GM18505 (cell line): ENCODE measurements around the gene TRIM6.

Experiments
- ATAC-seq: cut with Tn5 transposase; IDR thresholded peaks from one replicate; pipeline ENCODE4 v1.9.1; 2021; ENCODE audit not compliant: unreplicated experiment
- POLR2A ChIP-seq: IDR thresholded peaks from 4 replicates; pipeline ENCODE4 v1.6.1; 2011; ENCODE audit warnings: borderline replicate concordance; ENCODE audit not compliant: insufficient read depth, insufficient read length; ENCODE audit errors: extremely low read depth

The TRIM6 gene, protein sequence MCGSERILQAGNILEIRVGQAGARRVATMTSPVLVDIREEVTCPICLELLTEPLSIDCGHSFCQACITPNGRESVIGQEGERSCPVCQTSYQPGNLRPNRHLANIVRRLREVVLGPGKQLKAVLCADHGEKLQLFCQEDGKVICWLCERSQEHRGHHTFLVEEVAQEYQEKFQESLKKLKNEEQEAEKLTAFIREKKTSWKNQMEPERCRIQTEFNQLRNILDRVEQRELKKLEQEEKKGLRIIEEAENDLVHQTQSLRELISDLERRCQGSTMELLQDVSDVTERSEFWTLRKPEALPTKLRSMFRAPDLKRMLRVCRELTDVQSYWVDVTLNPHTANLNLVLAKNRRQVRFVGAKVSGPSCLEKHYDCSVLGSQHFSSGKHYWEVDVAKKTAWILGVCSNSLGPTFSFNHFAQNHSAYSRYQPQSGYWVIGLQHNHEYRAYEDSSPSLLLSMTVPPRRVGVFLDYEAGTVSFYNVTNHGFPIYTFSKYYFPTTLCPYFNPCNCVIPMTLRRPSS

DNA sequence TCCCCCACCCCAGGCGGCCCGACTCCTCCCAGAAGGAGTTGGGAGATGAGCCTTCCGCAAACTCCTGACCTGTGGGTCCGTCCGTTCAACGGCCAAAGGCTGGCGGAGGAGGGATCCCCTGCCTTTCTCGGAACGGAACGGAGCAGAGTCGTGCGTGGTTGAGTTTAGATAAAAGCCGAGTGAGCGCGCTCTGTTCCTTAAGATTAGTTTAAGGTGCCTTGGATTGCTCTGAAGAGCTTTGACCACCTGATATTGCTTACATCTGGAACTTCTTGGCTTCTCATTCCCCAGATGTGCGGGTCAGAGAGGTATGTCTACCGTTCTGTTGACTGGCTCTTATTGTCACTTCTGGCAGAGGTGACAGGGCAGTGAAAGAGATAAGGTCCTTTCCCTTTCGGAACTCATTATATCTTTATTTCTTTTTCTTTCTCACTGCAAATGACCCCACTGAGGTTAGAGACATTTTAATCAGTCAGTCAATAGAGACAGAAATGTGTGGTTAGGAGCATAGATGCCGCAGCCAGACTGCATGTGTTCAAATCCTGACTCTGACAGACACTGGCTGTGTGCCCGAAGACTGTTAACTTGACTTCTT lies at the start of gene TRIM6:
TRIM6 (plus strand) TSS at position 31 of the 595 bp plus-strand sequence; CDS start at position 292, 261 bp downstream.
- TF ChIP-seq POLR2A = no peak
- peak; percentile 38 for ATAC-seq

DNA sequence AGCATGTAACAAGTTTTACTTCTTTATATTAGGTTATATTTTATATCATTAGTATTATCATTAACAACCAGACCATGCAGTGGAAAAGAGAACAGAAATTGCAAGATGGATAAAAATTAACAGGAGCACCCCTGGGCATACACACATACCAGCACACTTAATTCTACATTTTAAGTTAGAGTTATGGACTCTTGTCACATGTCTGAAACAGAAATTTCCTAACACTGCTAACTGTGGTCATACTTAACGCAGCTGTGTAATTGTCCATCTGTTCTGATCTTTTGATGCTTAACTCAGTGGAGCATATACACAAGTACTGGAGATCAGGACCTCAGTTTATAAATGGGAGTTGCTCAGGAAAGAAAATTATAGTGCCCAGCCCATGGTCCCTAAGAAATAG lies 48.5 kb upstream of the TRIM6 start:
- ATAC-seq = no peak
- TF ChIP-seq POLR2A = no peak

DNA sequence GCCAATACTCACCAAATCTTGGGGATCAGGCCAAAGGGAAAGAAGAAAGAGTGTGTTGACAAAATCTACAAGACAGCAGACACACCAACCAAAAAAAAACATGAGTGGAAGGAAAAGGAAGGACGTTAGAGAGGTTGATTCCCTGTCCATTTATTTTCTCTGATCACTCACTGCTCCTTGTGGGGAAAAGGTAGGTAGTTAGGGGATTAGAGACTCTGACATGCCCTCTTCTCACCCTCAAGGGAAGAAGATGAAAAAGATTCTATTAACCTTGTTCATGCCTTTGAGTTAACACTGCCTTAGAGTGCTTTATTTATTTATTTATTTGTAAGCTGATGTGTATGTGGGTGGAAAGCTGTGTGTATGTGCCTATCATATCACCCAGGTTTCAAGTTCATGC lies 48.0 kb upstream of the TRIM6 start, which contains the start of gene OR52H1:
OR52H1 (minus strand) TSS at position 101 of the 400 bp plus-strand sequence. CDS start 3,035 bp downstream, outside the sequence.
- ATAC-seq = no peak

DNA sequence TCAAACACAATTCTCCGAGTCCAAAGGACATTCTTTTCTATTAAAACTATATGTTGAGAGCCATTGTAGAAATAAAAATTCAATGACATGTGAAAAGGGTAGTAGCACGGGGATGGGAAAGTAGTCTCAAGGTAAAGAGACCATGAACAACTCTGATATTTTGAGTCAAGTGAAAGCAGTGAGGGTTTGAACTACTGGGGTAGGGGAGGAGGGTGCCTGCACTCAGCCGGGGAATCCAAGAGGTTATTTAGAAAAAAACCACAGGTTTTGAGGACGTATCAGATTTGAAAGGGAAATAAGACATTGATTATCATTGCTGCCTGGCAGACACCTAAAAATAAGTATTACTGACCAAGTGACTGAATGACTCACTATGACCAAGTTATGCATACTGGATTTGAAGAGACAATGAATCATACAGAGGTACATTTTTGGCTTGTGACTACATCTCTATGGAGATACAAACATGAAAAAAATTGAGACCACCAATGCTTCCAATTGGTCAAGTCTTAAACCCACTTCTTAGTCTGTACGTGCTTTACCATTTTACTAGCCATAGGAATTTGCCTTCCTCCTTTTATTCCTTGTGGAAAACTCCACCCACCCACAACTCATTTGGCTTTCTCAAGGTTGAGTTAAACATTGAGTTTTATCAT lies 45.9 kb upstream of the TRIM6 start:
- TF ChIP-seq POLR2A = no peak
- no peak for ATAC-seq

More for the DNA sequence above, 48.0 kb upstream of the TRIM6 start, which contains the start of gene OR52H1:
- no peak for TF ChIP-seq POLR2A

DNA sequence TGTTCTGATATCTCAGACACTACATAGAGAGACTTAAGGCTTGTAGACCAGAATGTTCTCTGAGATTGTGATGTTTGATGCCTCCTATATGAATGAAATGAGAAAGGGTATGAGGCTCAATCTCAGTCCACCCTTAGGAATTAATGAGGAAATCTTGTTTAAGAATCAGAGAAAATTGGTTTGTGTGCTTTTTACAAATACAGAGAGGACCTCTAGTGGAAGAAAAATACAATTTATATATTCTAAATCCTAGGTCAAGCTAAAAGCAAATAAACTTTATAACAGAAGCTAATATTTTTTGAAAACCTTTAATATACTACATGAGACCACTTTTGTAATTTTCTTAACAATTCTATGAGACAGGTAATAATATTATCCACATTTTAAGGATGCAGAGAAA lies 43.1 kb upstream of the TRIM6 start:
- ATAC-seq = no peak
- TF ChIP-seq POLR2A = no peak

DNA sequence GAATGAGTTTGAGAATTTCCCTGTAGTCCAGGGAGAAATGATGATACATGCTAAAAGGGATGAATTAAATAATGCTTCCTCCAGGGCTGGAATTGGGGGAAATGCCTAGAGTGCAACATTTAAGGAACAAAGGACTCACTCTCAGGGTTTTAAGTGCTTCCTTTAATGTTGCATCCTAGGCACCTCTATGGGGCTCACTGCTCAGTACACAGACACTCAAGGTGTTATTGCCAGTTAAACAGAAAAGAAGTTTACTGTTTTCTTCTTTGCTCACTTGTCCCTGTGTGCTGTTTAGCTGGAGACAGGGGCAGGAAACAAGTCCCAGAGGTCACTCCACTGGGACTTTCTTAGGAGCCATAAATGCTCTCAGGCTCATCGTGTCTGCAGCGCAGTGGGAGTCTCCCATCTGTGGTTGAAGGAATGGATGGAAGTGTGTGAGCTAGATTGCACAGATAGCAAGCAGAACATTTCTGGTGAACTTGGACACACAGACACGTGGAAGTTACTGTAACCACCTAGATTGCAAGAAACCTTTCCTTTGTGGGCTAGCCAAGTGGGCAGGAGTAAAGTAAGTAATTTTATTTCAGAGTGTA lies 39.7 kb upstream of the TRIM6 start:
- no peak for ATAC-seq
- TF ChIP-seq POLR2A = no peak

DNA sequence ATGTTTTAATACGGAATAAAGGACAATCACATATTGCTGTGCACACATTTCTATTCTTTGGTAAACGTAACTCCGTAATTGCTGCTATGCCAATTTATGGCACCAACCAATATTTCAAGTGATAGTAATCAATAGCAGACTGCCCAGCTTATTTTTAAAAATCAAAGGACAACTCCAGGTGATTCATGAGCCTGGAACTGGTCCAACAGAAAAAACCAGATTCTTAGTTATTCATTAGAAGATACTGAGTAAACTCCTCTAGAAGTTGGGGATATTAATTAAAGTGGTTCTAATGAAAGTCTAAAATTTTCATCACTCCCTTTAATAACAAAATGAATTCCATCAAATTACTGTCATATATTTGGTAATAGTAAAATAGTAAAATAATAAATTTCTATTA lies 38.7 kb upstream of the TRIM6 start:
- ATAC-seq = no peak
- TF ChIP-seq POLR2A = no peak

DNA sequence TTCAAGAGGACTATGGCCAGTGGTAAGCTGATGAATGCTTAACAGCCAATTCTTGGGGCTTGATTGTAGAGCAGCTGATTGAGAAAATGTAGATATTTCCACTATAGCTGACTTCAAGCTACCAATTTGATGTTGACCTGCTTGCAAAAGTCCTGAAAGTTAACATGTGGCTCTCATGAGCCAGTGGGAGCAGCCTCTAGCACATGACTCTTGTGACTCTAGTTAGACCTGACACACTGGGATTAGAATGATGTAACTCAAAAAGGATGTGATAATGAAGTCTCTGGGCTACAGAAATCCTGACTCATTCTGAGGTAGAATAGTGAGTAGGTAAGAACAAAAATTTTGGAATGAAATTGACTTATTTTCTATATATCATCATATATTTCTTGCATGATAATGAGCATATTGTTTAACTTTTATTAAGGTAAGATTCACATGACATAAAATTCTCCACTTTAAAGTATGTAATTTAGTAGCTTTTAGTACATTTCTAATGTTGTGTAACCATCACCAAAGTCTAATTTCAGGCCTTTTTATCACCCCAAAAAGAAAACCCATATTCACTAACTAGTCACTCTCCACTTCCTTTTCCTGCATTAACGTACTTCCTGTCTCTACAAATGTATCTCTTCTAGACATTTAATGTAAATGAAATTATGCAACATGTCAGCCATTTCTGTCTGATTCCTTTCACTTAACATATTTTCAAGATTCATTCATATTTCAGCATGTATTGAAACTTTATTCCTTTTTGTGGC lies 32.0 kb upstream of the TRIM6 start:
- no peak for TF ChIP-seq POLR2A
- ATAC-seq = no peak

DNA sequence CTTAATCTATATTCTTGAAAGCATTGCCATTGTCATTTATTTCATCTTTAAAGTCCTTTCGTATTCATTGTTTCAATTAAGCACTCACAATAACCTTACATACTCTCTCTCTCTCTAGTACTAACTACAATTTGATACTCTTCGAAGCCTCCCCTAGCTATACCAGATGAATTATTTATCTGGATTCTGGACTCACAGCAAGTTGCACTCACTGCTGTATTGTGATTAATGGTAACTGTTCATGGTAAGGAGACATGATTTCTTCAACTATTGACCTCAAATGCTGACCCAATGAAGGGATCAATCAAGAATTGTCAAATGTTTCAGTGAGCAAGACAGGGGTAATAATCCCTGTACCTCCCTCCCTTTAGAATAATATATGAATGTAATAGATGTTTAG lies 21.8 kb upstream of the TRIM6 start:
- TF ChIP-seq POLR2A = no peak
- ATAC-seq = no peak

DNA sequence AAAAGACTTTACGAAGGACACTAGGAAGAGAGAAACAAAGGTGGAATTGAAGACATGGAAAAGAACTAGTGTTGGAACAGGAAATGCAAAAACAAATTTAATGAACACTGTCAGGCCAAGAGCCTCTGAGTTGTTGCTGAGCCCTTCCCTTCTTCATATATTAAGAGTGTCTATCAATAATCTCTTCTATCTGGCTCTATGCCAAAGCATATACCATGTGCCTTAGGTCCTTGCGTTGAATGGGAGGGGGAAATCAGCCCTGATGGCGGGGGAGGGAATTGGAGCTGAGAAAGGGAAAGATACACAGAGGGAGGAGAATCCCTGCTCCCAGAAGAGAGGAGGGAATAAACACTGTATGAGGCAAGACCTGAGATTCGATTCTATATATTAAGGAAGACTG lies 21.3 kb upstream of the TRIM6 start:
- no peak for TF ChIP-seq POLR2A

DNA sequence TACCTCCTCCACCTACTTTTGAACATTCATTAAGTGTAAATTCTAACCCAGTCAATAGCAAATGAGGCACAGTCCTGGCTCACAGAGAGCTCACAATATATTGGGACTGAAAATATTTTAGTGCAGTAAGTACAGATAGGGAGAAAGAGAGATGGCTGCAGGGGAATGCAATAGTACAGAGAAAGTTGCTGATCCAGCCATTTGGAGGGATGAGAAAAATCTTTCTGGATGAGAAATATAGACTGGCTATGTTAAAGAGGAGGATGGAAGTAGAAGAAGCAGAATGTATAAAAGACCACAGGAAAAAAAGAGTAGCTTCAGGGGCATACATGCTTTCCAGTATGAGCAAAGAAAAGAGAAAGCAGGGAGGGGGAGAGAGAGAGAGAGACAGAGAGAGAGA lies 19.3 kb upstream of the TRIM6 start:
- ATAC-seq = no peak
- no peak for TF ChIP-seq POLR2A

More for the DNA sequence above, 21.3 kb upstream of the TRIM6 start:
- no peak for ATAC-seq

DNA sequence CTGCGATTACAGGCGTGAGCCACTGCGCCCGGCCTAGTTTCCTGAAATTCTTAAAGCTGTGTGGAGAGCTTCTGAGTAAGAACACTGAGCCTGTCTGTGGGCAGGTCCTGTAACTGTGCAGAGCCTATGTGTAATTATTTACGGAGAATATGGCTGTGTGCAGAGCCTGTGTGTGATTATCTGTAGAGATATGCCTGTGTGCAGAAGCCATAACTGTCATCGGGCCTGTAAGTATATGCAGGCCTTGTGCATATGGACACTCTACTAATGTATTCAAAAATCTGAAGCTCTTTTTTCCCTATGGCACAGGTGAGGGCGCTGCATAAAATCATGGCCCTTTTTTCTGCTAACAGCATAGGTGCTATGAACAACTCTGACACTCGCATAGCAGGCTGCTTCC lies 15.9 kb upstream of the TRIM6 start, which contains the start of gene OR52B6:
OR52B6 (plus strand) TSS at position 301 of the 400 bp plus-strand sequence; CDS start at position 301, 0 bp downstream.
- ATAC-seq = no peak

More for the DNA sequence above, 15.9 kb upstream of the TRIM6 start, which contains the start of gene OR52B6:
- no peak for TF ChIP-seq POLR2A
